ENCODE measurements around the gene SUPT5H. TPM values are rescaled to one million over a fixed set of nuclear protein-coding genes. Genes with fewer than 3 reads are reported as not detected.

SUPT5H gene
- total and polyA plus RNA-seq, 2 of the 13 experiments (the other 11 are each of a cell fraction or from before 2014, with no cell fraction given) = 48.2 to 51.7 TPM

- TF ChIP-seq MTA1 (CRISPR knock-in tag; IDR thresholded peaks at IDR 0.05; ENCODE audit: borderline replicate concordance) = peak; percentile 89
- TF ChIP-seq RBAK (CRISPR knock-in tag; IDR thresholded peaks at IDR 0.05) = 0 out of 2 replicates have a peak, but pooled peaks have one; percentile 11
- peak; percentile 67; the same call in 1 of the 2 replicates for TF ChIP-seq ZNF337 (CRISPR knock-in tag; IDR thresholded peaks at IDR 0.05; ENCODE audit: borderline replicate concordance, low read depth)
- TF ChIP-seq BHLHE40 (IDR thresholded peaks at IDR 0.05; ENCODE audit: low read length) = peak; percentile 88
- no peak for TF ChIP-seq ATM (IDR thresholded peaks at IDR 0.05; ENCODE audit: borderline replicate concordance)
- TF ChIP-seq ZBTB49 (CRISPR knock-in tag; IDR thresholded peaks at IDR 0.05; ENCODE audit: borderline replicate concordance) = no peak; the same call in 1 of the 2 replicates
- no peak for TF ChIP-seq ZSCAN12 (CRISPR knock-in tag; IDR thresholded peaks at IDR 0.05)
- TF ChIP-seq ZNF510 (CRISPR knock-in tag; IDR thresholded peaks at IDR 0.05; ENCODE audit: low read depth) = peak; percentile 77; the same call in 1 of the 2 replicates
- no peak for TF ChIP-seq MED13 (CRISPR knock-in tag; IDR thresholded peaks at IDR 0.05)
- peak; percentile 2; the same call in 1 of the 2 replicates for TF ChIP-seq USF2 (IDR thresholded peaks at IDR 0.05; ENCODE audit: low read depth, low read length)
- TF ChIP-seq USF2 (CRISPR knock-in tag; IDR thresholded peaks at IDR 0.05; ENCODE audit: borderline replicate concordance) = 0 out of 2 replicates have a peak, but pooled peaks have one; percentile 58
- TF ChIP-seq ZNF205 (CRISPR knock-in tag; IDR thresholded peaks at IDR 0.05) = peak; percentile 85
- no peak for TF ChIP-seq ZBTB14 (CRISPR knock-in tag; IDR thresholded peaks at IDR 0.05)
- peak; percentile 43; the same call in 1 of the 2 replicates for TF ChIP-seq PHF8 (CRISPR knock-in tag; IDR thresholded peaks at IDR 0.05)
- TF ChIP-seq GLMP (CRISPR knock-in tag; IDR thresholded peaks at IDR 0.05; ENCODE audit: borderline replicate concordance) = no peak
- peak; percentile 84; the same call in 1 of the 2 replicates for TF ChIP-seq ESRRA (CRISPR knock-in tag; IDR thresholded peaks at IDR 0.05; ENCODE audit: low read depth)
- TF ChIP-seq ZNF263 (CRISPR knock-in tag; IDR thresholded peaks at IDR 0.05) = no peak; the same call in 1 of the 2 replicates
- TF ChIP-seq ZNF740 (CRISPR knock-in tag; IDR thresholded peaks at IDR 0.05) = peak; percentile 70
- TF ChIP-seq ZNF558 (CRISPR knock-in tag; IDR thresholded peaks at IDR 0.05; ENCODE audit: borderline replicate concordance) = no peak; the same call in 1 of the 2 replicates
- peak; percentile 79 for TF ChIP-seq ZNF788 (CRISPR knock-in tag; IDR thresholded peaks at IDR 0.05; ENCODE audit: borderline replicate concordance)
- TF ChIP-seq ZBTB3 (CRISPR knock-in tag; IDR thresholded peaks at IDR 0.05; ENCODE audit: borderline replicate concordance, low read depth) = 0 out of 2 replicates have a peak, but pooled peaks have one; percentile 60
- peak; percentile 64; the same call in 1 of the 2 replicates for TF ChIP-seq ZNF790 (CRISPR knock-in tag; IDR thresholded peaks at IDR 0.05; ENCODE audit: borderline replicate concordance)
Measured at GRCh38 chr19:39401549-39402345, 43.6 kb upstream of the SUPT5H start (continued).
